Measurements from ENCODE around the gene TSKS. TPM values are rescaled to one million over a fixed set of nuclear protein-coding genes. Genes with fewer than 3 reads are reported as not detected.

Gene TSKS
- total RNA-seq, 1 donor from 2014 or later: not detected

- Histone ChIP-seq H3K9ac (peak within 1 kb of the TSS; percentile 45), H3F3A (ENCODE audit: low read depth) (peaks cover 52% of the 10 kb centered on the region), H3K4me3 (peak within 1 kb of the TSS; percentile 85), H4K20me1 (ENCODE audit: low read depth) (peaks cover 39% of the 10 kb centered on the region), H3K27ac (peak within 1 kb of the TSS; percentile 86), H3K4me1 (peaks cover 14% of the 10 kb centered on the region), H3K36me3 (peaks cover 3% of the 10 kb centered on the region), H2AFZ (replicated peaks) (no peak within 1 kb of the TSS), H3K4me2 (peak within 1 kb of the TSS; percentile 90), H3K79me2 (ENCODE audit: low read depth) (peaks cover 47% of the 10 kb centered on the region), H3K9me3 (ENCODE audit: low read depth) (no peaks in the 10 kb centered on the region), H3K27me3 (no peaks in the 10 kb centered on the region)
- peak within 1 kb of the TSS; percentile 94 for H3K4me3 Mint-ChIP-seq
- H3K27ac Mint-ChIP-seq: peak within 1 kb of the TSS; percentile 94
- TF ChIP-seq EZH2phosphoT487 (IDR thresholded peaks at IDR 0.05): no peak
- TF ChIP-seq EZH2 (IDR thresholded peaks at IDR 0.05): no peak
- no peak for TF ChIP-seq CTCF (IDR thresholded peaks at IDR 0.05)
- no peaks in the 10 kb centered on the region for H3K9me3 Mint-ChIP-seq
- peaks cover 36% of the 10 kb centered on the region for H3K4me1 Mint-ChIP-seq
- peaks cover 11% of the 10 kb centered on the region for H3K36me3 Mint-ChIP-seq
- peak; percentile 95 for DNase-seq (ENCODE audit: low spot score)
- H3K27me3 Mint-ChIP-seq (ENCODE audit: insufficient read depth, low read depth): peaks cover 8% of the 10 kb centered on the region
These were observed 72.4 kb downstream of the TSKS start, which contains the start of gene CPT1C for GRCh38 chr19:49690656-49691242. TSS of gene CPT1C (plus strand) at chr19:49691116. CDS start at chr19:49692253, 1,137 bp downstream.

DNA sequence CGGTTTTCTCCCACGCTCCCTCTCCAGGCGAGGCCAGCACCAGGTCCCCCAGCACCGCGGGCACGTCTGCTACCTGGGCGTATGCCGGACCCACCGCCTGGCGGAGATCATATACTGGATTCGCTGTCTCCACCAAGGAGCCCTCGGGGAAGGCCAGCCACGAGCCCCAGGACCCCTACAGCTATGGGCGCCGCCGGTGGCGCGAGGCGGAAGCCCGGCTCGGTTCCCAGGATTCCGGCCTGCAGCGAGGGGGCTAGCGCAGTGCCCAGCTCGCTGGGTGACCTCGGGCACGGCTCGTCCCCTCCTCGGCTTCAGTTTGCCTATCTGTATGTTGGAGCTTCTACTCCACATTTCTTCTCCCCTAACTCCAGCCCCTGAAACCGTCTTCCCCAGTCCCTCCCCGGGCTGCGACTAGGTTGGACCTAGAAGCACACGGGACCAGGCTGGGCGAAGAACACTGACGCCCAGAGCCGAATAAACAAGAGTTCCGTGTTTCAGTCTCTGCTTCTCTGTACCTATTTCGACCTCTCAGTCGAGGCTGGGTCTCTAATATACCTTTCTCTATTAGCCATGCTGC is 72.9 kb downstream of the TSKS start:
- peak overlapping the region; percentile 45 for H3K9ac ChIP-seq
- H2AFZ ChIP-seq (replicated peaks): no peak overlapping the region
- H3K4me3 ChIP-seq: peak overlapping the region; percentile 85
- peaks cover 47% of the 10 kb centered on the region for H3K79me2 ChIP-seq (ENCODE audit: low read depth)
- peaks cover 16% of the 10 kb centered on the region for H3K36me3 Mint-ChIP-seq
- H3K9me3 ChIP-seq (ENCODE audit: low read depth): no peaks in the 10 kb centered on the region
- peaks cover 53% of the 10 kb centered on the region for H3F3A ChIP-seq (ENCODE audit: low read depth)
- TF ChIP-seq CTCF (IDR thresholded peaks at IDR 0.05) (no peak), EZH2phosphoT487 (IDR thresholded peaks at IDR 0.05) (no peak), EZH2 (IDR thresholded peaks at IDR 0.05) (no peak)
- peaks cover 14% of the 10 kb centered on the region for H3K4me1 ChIP-seq
- H3K4me3 Mint-ChIP-seq: peak overlapping the region; percentile 94
- peaks cover 12% of the 10 kb centered on the region for H3K27me3 Mint-ChIP-seq (ENCODE audit: insufficient read depth, low read depth)
- H3K27ac Mint-ChIP-seq: peak overlapping the region; percentile 94
- no peaks in the 10 kb centered on the region for H3K9me3 Mint-ChIP-seq
- H3K36me3 ChIP-seq: peaks cover 3% of the 10 kb centered on the region
- H4K20me1 ChIP-seq (ENCODE audit: low read depth): peaks cover 45% of the 10 kb centered on the region
- H3K4me2 ChIP-seq: peak overlapping the region; percentile 90
- H3K27ac ChIP-seq: peak overlapping the region; percentile 86
- H3K4me1 Mint-ChIP-seq: peaks cover 36% of the 10 kb centered on the region
- DNase-seq (ENCODE audit: low spot score): peak; percentile 31
- no peaks in the 10 kb centered on the region for H3K27me3 ChIP-seq

Small RNAs within 50 kb of the gene (microRNA-seq; reads per million reads assigned to microRNA genes)
- not detected for gene MIR6799

Small RNAs within 50 kb of the gene (small RNA-seq; reads per million reads assigned to genes)
- gene MIR6799 (not detected), gene RNU6-841P (not detected)

Other genes starting within 250 kb of the TSKS start
- 4.2 and 4.5 TPM in 2 replicates for gene RCN3, start 235.3 kb downstream of the TSKS start, total RNA-seq (ENCODE audit: low replicate concordance)
- 26.2 and 68.3 TPM in 2 replicates for gene NOSIP, start 182.8 kb downstream of the TSKS start, total RNA-seq (ENCODE audit: low replicate concordance)
- 0.09 and 0.68 TPM in 2 replicates for gene PRRG2, start 182.0 kb downstream of the TSKS start, total RNA-seq (ENCODE audit: low replicate concordance)
- gene PRR12, start 172.1 kb downstream of the TSKS start, total RNA-seq (ENCODE audit: low replicate concordance): 3.2 and 9.0 TPM in 2 replicates
- gene RRAS, start 123.2 kb downstream of the TSKS start, total RNA-seq (ENCODE audit: low replicate concordance): 9.6 and 15.2 TPM in 2 replicates
- 8.7 and 27.5 TPM in 2 replicates for gene SCAF1, start 121.1 kb downstream of the TSKS start, total RNA-seq (ENCODE audit: low replicate concordance)
- gene IRF3, start 97.4 kb downstream of the TSKS start, total RNA-seq (ENCODE audit: low replicate concordance): 29.5 and 65.1 TPM in 2 replicates
- gene BCL2L12, start 97.4 kb downstream of the TSKS start, total RNA-seq (ENCODE audit: low replicate concordance): 6.1 and 41.8 TPM in 2 replicates
- gene PRMT1, start 86.0 kb downstream of the TSKS start, total RNA-seq (ENCODE audit: low replicate concordance): 480 and 755 TPM in 2 replicates
- 6.0 and 9.4 TPM in 2 replicates for gene ADM5, start 73.7 kb downstream of the TSKS start, total RNA-seq (ENCODE audit: low replicate concordance)
- gene CPT1C, start 72.2 kb downstream of the TSKS start, total RNA-seq (ENCODE audit: low replicate concordance): 51.7 and 105 TPM in 2 replicates
- 61.6 and 137 TPM in 2 replicates for gene AP2A1, start 3.7 kb upstream of the TSKS start, total RNA-seq (ENCODE audit: low replicate concordance)
- 24.6 and 37.8 TPM in 2 replicates for gene FUZ, start 50.0 kb upstream of the TSKS start, total RNA-seq (ENCODE audit: low replicate concordance)
- 44.9 and 54.1 TPM in 2 replicates for gene MED25, start 55.0 kb upstream of the TSKS start, total RNA-seq (ENCODE audit: low replicate concordance)
- 63.5 and 218 TPM in 2 replicates for gene PTOV1, start 87.9 kb upstream of the TSKS start, total RNA-seq (ENCODE audit: low replicate concordance)
- 41.1 and 72.4 TPM in 2 replicates for gene PNKP, start 104.3 kb upstream of the TSKS start, total RNA-seq (ENCODE audit: low replicate concordance)
- 2.3 and 13.6 TPM in 2 replicates for gene AKT1S1, start 114.0 kb upstream of the TSKS start, total RNA-seq (ENCODE audit: low replicate concordance)
- 10.4 and 15.9 TPM in 2 replicates for gene TBC1D17, start 114.4 kb upstream of the TSKS start, total RNA-seq (ENCODE audit: low replicate concordance)
- 0.56 TPM in 1 of 2 replicates, not detected in the other for gene IL4I1, start 133.6 kb upstream of the TSKS start, total RNA-seq (ENCODE audit: low replicate concordance)
- 1.6 and 10.6 TPM in 2 replicates for gene ATF5, start 165.9 kb upstream of the TSKS start, total RNA-seq (ENCODE audit: low replicate concordance)
- 48.2 and 83.8 TPM in 2 replicates for gene NUP62, start 166.2 kb upstream of the TSKS start, total RNA-seq (ENCODE audit: low replicate concordance)
- not detected in 2 replicates for gene SIGLEC11, start 197.9 kb upstream of the TSKS start, total RNA-seq (ENCODE audit: low replicate concordance)